GM19467 (cell line): Measurements from ENCODE around the gene PRDM16.

ENCODE experiments used
- ATAC-seq: cut with Tn5 transposase; IDR thresholded peaks from one replicate; pipeline ENCODE4 v1.9.1; 2021; ENCODE audit warnings: mild to moderate bottlenecking, moderate library complexity; ENCODE audit not compliant: unreplicated experiment

Gene PRDM16

GRCh38 chr1:3327936-3328590 lies 259.1 kb downstream of the PRDM16 start:
- no peak for ATAC-seq

- no peak for ATAC-seq
These were observed 260.8 kb downstream of the PRDM16 start for GRCh38 chr1:3329640-3330281.

GRCh38 chr1:3330771-3331245 lies 261.8 kb downstream of the PRDM16 start:
- ATAC-seq: no peak

GRCh38 chr1:3331564-3331963 lies 262.6 kb downstream of the PRDM16 start:
- no peak for ATAC-seq

GRCh38 chr1:3332043-3332442 lies 263.0 kb downstream of the PRDM16 start:
- no peak for ATAC-seq

GRCh38 chr1:3332662-3333061 lies 263.7 kb downstream of the PRDM16 start:
- ATAC-seq: no peak

- ATAC-seq: no peak
These were observed 264.9 kb downstream of the PRDM16 start for GRCh38 chr1:3333903-3334302.

- no peak for ATAC-seq
These were observed 265.4 kb downstream of the PRDM16 start for GRCh38 chr1:3334366-3334765.

GRCh38 chr1:3335754-3336640 lies 267.0 kb downstream of the PRDM16 start:
- no peak for ATAC-seq

GRCh38 chr1:3336641-3337630 lies 267.9 kb downstream of the PRDM16 start:
- ATAC-seq: no peak

- ATAC-seq: no peak
These were observed 269.1 kb downstream of the PRDM16 start for GRCh38 chr1:3337798-3338724.

GRCh38 chr1:3338725-3339070 lies 269.7 kb downstream of the PRDM16 start:
- ATAC-seq: no peak

- ATAC-seq: no peak
These were observed 270.9 kb downstream of the PRDM16 start for GRCh38 chr1:3339856-3340255.

GRCh38 chr1:3340548-3341235 lies 271.7 kb downstream of the PRDM16 start:
- no peak for ATAC-seq

- ATAC-seq: no peak
These were observed 272.4 kb downstream of the PRDM16 start for GRCh38 chr1:3341236-3341994.

- no peak for ATAC-seq
These were observed 274.0 kb downstream of the PRDM16 start for GRCh38 chr1:3342960-3343359.

GRCh38 chr1:3344395-3344794 lies 275.4 kb downstream of the PRDM16 start:
- ATAC-seq: no peak

- ATAC-seq: no peak
These were observed 276.8 kb downstream of the PRDM16 start for GRCh38 chr1:3345792-3346191.
